ENCODE data around the gene NLRP6.
"Not testable (repeated sequence)": the region's sequence is repeated elsewhere in the genome, so short reads cannot be mapped to it uniquely, and the experiment has no call there.

GRCh38 chr11:314554-314875 lies 36.3 kb downstream of the NLRP6 start:
- not testable (repeated sequence) for TF ChIP-seq CTCF (IDR thresholded peaks at IDR 0.05; ENCODE audit: low read depth, low read length); EZH2phosphoT487 (IDR thresholded peaks at IDR 0.05; ENCODE audit: low read depth)

All from OCI-LY3 (cell line).